HG03565 (cell line): ENCODE results near the gene ATG2B.
"Not testable (repeated sequence)": the region's sequence is repeated elsewhere in the genome, so short reads cannot be mapped to it uniquely, and the experiment has no call there.

Source experiments
- ATAC-seq: cut with Tn5 transposase; IDR thresholded peaks from one replicate; pipeline ENCODE4 v1.9.1; 2021; ENCODE audit warnings: mild to moderate bottlenecking, moderate library complexity; ENCODE audit not compliant: unreplicated experiment

ATG2B gene

GRCh38 chr14:96376093-96376492 lies 13.0 kb upstream of the ATG2B start:
- ATAC-seq: no peak

GRCh38 chr14:96373538-96373937 lies 10.4 kb upstream of the ATG2B start:
- no peak for ATAC-seq

DNA sequence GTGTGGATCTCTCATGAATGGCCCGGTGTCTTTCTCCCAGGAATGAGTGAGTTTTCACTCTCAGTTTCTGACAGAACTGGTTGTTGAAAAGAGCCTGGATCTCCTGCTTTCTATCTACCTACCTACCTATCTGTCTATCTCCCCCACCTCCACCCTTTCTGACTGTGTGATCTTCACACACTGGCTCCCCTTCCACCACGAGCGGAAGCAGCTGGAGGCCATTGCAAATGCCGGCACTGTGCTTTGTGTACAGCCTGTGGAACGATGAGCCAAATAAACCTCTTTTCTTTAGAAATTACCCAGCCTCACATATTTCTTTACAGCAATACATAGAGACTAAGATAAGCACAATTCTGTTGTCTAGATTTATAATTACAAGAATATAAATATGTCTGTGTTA lies 7.4 kb upstream of the ATG2B start:
- no peak for ATAC-seq

- no peak for ATAC-seq
Observed at GRCh38 chr14:96368534-96368933, 5.4 kb upstream of the ATG2B start.

DNA sequence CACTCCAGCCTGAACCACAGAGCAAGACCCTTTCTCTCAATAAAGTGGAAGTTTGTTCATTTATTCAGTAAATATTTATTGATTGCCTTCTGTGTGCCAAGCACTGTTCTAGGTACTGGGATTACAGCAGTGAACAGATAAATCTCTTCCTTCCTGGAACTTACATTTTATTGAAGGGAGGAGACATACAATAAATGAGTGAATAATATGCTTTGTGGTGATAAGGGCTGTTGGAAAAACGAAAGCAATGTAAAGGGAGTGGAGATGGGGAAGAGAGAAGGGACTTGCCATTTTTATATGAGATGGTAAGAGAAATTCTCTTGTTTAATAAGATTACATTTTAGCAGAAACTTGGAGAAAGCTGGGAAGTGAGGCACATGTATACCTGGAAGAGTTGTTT lies 1.8 kb upstream of the ATG2B start:
- ATAC-seq: no peak

DNA sequence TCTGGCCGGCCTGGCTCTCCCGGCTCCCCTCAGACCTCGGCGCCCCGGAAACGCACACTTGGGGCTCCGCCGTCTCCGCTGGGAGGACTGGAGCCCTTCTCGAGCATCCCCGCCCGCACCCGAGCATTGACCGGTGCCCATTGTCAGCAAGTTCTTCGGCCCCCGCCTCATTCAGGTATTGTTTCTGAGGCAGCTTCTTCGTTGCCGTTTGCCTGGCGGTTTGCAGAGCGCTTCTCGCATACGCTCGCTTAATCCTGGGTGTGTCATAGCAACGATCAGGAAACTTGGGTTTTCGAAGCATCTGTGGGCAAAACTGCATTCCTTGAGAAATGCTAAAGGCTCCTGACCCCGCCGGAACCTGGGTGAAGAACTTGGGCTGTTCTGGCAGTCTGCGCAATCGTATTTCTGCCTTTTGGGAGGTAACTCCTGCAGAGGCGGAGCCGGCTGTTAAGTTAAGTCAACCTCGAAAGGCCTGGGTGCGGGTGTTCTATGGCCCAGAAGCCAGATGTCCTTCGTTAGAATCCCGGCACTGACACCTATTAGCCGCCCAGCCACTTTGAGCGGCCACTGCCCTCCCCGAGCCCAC lies 703 bp upstream of the ATG2B start:
- no peak for ATAC-seq

DNA sequence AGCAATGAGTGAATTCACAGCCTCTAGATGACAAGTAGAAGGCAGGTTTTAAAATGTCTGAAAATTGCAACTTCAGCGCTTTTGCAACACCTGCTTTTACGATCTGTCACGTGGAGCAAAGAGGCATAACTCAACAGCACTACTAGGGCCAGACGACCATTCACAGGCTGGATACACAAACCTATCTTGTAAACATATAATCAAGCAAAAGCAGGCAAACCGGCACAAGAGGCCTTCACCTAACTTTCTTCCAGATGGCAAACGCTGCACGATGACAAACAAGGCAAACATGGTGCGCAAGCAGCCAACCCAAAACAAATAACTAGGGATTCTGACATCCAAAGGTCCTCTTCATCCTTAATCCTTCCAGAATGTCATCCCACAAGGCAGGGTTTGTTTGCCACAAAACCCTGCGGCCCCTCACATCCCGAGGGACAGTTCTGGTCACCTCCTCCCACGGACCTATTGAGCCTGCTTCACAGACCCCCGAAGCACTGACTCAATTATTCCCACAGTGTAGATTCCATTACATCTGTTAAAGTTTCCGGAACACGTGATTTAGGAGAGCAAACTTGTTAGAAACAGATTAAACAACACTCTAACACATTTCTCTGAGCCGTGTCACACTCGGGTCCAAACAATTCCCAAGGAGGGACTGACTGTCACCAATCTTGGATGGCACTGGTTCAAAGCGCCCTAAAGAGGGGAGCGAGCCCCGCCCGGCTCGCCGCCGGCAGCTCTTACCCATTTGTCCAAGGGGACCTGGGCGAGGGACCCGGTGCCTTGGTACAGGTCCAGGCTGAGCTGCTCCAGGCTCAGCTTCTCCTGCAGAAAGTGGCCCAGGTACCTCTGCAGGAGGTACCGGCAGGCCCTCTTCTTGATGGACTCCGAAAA lies 823 bp downstream of the ATG2B start:
- ATAC-seq: peak; percentile 25

DNA sequence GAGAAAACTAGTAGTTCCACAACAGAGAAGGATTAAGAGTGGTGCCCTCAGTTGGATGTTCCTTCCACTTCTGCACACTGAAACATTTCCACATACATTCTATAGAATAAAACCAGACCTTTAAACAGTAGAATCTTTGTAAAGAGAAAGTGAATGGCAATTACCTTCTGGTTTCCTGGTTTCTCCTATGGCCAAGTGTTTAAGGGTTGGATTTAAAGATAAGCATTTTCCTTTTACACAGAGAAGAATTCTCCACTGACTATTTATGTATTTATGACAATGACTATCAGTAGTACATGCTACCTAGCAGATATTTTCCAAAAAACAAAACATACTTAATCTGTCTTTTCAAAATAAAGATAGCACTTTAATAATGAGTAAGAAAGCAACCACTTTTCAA lies 3.2 kb downstream of the ATG2B start:
- no peak for ATAC-seq

GRCh38 chr14:96357216-96357615 lies 5.9 kb downstream of the ATG2B start:
- no peak for ATAC-seq

GRCh38 chr14:96354246-96354645 lies 8.9 kb downstream of the ATG2B start:
- no peak for ATAC-seq

- ATAC-seq: no peak
Observed at GRCh38 chr14:96352708-96353107, 10.4 kb downstream of the ATG2B start.

DNA sequence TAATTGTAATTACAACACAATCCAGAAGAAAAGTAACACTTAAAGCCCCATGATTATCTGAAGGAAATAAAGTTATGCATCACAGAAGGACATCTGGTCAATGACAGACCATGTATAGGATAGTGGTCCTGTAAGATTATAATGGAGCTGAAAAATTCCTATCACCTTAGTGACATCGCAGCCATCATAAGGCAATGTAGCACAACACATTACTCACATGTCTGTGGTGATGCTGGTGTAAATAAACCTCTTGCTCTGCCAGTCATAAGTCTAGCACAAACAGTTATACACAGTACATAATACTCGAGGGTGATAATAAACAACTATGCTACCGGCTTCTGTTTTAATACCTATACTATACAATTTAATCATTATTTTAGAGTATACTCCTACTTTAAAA lies 11.2 kb downstream of the ATG2B start:
- no peak for ATAC-seq

DNA sequence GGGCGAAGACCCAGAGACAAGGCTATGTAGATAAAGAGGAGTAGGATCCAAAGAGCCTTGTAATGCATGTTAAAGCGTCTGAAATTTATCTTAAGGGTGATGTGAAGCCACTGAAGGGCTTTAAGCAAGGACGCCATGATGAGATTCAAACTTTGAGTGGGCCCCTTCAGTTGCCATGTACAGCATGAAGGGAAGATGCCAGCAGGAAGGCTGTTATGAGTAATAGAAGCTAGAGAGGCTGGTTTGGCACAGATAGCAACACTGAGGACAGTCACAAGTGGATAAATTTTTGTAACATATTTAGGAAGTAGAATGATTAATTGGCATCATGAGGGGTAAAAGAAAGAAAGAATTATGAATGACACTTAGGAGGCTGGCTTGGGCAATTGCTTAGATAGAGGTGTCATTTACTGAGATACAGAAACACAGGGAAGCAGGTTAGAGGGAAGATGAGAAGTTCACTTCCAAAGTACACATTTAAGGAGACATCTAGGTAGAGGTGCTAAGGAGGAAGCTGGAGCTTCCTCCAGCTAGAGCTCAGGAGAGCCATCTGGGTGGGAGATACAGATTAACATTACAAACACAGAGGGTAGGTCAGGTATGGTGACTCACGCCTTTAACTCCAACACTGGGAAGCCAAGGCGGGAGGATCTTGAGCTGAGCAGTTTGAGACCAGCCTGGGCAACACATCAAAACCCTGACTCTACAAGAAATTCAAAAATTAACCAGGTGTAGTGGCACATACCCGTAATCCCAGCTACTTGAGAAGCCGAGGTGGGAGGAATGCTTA lies 13.7 kb downstream of the ATG2B start:
- no peak for ATAC-seq

- ATAC-seq: not testable (repeated sequence)
Observed at GRCh38 chr14:96347957-96348356, 15.2 kb downstream of the ATG2B start.

DNA sequence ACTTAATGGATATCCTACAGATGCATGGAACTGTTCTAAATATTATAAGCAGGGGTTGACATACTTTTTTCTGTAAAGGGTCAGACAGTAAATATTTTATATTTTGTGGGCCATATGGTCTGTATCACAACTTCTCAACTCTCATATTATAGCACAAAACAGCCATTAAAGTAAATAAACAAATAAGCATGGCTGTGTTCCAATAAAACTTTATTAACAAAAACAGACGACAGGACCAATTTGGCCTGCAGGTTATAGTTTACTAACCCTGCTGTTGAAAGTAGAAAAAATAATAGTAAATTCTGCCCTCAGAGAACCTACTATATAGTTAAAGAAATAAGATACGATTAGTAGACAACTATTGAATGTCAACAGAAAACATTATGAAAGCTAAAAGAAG lies 17.5 kb downstream of the ATG2B start:
- no peak for ATAC-seq

GRCh38 chr14:96341323-96341722 lies 21.8 kb downstream of the ATG2B start:
- ATAC-seq: no peak

GRCh38 chr14:96338551-96338950 lies 24.6 kb downstream of the ATG2B start:
- no peak for ATAC-seq

- ATAC-seq: no peak
Observed at GRCh38 chr14:96324219-96324618, 38.9 kb downstream of the ATG2B start.

GRCh38 chr14:96320605-96321004 lies 42.5 kb downstream of the ATG2B start:
- ATAC-seq: no peak

GRCh38 chr14:96318836-96319235 lies 44.3 kb downstream of the ATG2B start:
- ATAC-seq: no peak

- no peak for ATAC-seq
Observed at GRCh38 chr14:96316087-96316486, 47.1 kb downstream of the ATG2B start.

- no peak for ATAC-seq
Observed at GRCh38 chr14:96310906-96311305, 52.2 kb downstream of the ATG2B start.
